A549 (cell line): ENCODE results near the gene ACTR8. TPM values are rescaled to one million over a fixed set of nuclear protein-coding genes. Genes with fewer than 3 reads are reported as not detected.
A peak's percentile ranks its signal among the peaks of the same experiment; 100 is the strongest.

Source experiments
- ATAC-seq, 2 experiments: fragments of 200-7000 bp in 1 of 2; fragments of >200 bp in 1 of 2; cut with Nextera tagmentation in 1 of 2; cut with Tn5 transposase in 1 of 2; 3 replicates each; pipeline versions ENCODE4 v1.8.0 to v1.9.1; 2018 to 2020; ENCODE audit warnings: mild to moderate bottlenecking in 1 of 2, moderate library complexity in 1 of 2
- CTCF ChIA-PET: fragments of 300-600 bp; sonication (Branson Sonifier 250); formaldehyde crosslinking; extraction: SDS; loops from one replicate; lab custom pipeline; 2021; ENCODE audit warnings: antibody characterized with exemption, inconsistent platforms; lab: Yijun Ruan, JAX
- POLR2A ChIA-PET: fragments of 350-600 bp; formaldehyde crosslinking; extraction: SDS; loops from one replicate; lab custom pipeline; 2021; ENCODE audit warnings: antibody characterized with exemption, inconsistent platforms; lab: Yijun Ruan, JAX
- DNase-seq, 2 experiments: peaks; one replicate each; pipeline versions ENCODE4 v3.0.0 to v3.0.0-alpha.2; 2011 to 2016; ENCODE audit warnings: low read depth in 1 of 2, low spot score in 1 of 2
- FAIRE-seq: peaks from 2 replicates; lab custom pipeline; 2011; peaks lifted over from hg19 to GRCh38; lab: Jason Lieb, UNC
- H3K27ac ChIP-seq, 2 experiments: fragments of >200 bp; sonication (Bioruptor Twin); formaldehyde crosslinking; 3 replicates each; pipeline ENCODE4 v1.5.1; 2016 to 2017
- H3K4me1 ChIP-seq: fragments of >200 bp; sonication (Bioruptor Twin); formaldehyde crosslinking; 3 replicates; pipeline ENCODE4 v1.6.1; 2016
- H3K4me2 ChIP-seq: fragments of >200 bp; sonication (Bioruptor Twin); formaldehyde crosslinking; 3 replicates; pipeline ENCODE4 v1.6.1; 2016
- H3K4me3 ChIP-seq: fragments of >200 bp; sonication (Bioruptor Twin); formaldehyde crosslinking; 3 replicates; pipeline ENCODE4 v1.5.1; 2016
- H3K9me3 ChIP-seq: fragments of >200 bp; sonication (Bioruptor Twin); formaldehyde crosslinking; 3 replicates; pipeline ENCODE4 v1.6.1; 2016
- BHLHE40 ChIP-seq: IDR thresholded peaks from 2 replicates; pipeline ENCODE4 v1.6.1; 2012; ENCODE audit warnings: low read depth, low read length, inconsistent platforms
- CBX8 ChIP-seq: fragments of 200-600 bp; sonication (generic); IDR thresholded peaks from 2 replicates; pipeline ENCODE4 v1.6.1; 2016
- CHD4 ChIP-seq: fragments of 200-600 bp; sonication (generic); IDR thresholded peaks from 2 replicates; pipeline ENCODE4 v1.6.1; 2016; ENCODE audit warnings: antibody characterized with exemption, mild to moderate bottlenecking, borderline replicate concordance
- EP300 ChIP-seq, 2 experiments: fragments of >200 bp; sonication (Bioruptor Twin); formaldehyde crosslinking; IDR thresholded peaks; 2 replicates in 1 of 2; 3 replicates in 1 of 2; pipeline ENCODE4 v1.6.1; 2016 to 2017
- ESRRA ChIP-seq: fragments of 150-350 bp; IDR thresholded peaks from 2 replicates; pipeline ENCODE4 v1.6.1; 2014; ENCODE audit warnings: mild to moderate bottlenecking, low read length, borderline replicate concordance
- FOXS1 ChIP-seq: fragments of 250-450 bp; sonication (Bioruptor Pico); IDR thresholded peaks from 2 replicates; pipeline ENCODE4 v1.5.0; 2020; ENCODE audit warnings: mild to moderate bottlenecking, moderate library complexity
- GATA3 ChIP-seq: IDR thresholded peaks from 2 replicates; pipeline ENCODE4 v1.6.1; 2012; ENCODE audit warnings: borderline replicate concordance
- MAFK ChIP-seq: fragments of 450-650 bp; IDR thresholded peaks from 2 replicates; pipeline ENCODE4 v1.6.1; 2014; ENCODE audit not compliant: partially characterized antibody
- MYC ChIP-seq: IDR thresholded peaks from 2 replicates; pipeline ENCODE4 v1.6.1; 2012; ENCODE audit warnings: mild to moderate bottlenecking, inconsistent platforms, low read length, improper control_type of control experiment, borderline replicate concordance
- NFE2L2 ChIP-seq: fragments of 150-350 bp; conservative IDR thresholded peaks from 2 replicates; pipeline ENCODE4 v1.6.1; 2014; ENCODE audit warnings: low read length
- NR3C1 ChIP-seq: fragments of >200 bp; sonication (Bioruptor Twin); formaldehyde crosslinking; IDR thresholded peaks from 3 replicates; pipeline ENCODE4 v1.6.1; 2017
- PBX3 ChIP-seq: IDR thresholded peaks from 2 replicates; pipeline ENCODE4 v1.6.1; 2012
- POLR2AphosphoS2 ChIP-seq: conservative IDR thresholded peaks from 2 replicates; pipeline ENCODE4 v1.6.1; 2012; ENCODE audit warnings: low read length, improper control_type of control experiment, inconsistent platforms
- RCOR1 ChIP-seq: fragments of 150-350 bp; IDR thresholded peaks from 2 replicates; pipeline ENCODE4 v1.6.1; 2014; ENCODE audit warnings: antibody characterized with exemption, low read length, low read depth
- RNF2 ChIP-seq: fragments of 200-600 bp; sonication (generic); IDR thresholded peaks from 2 replicates; pipeline ENCODE4 v1.6.1; 2016; ENCODE audit warnings: low read depth, mild to moderate bottlenecking, antibody characterized with exemption, moderate library complexity, borderline replicate concordance
- ZC3H11A ChIP-seq: fragments of 450-650 bp; IDR thresholded peaks from 2 replicates; pipeline ENCODE4 v1.6.1; 2014; ENCODE audit warnings: antibody characterized with exemption, mild to moderate bottlenecking
- ZFP36 ChIP-seq: fragments of 450-650 bp; IDR thresholded peaks from 2 replicates; pipeline ENCODE4 v1.6.1; 2014; ENCODE audit warnings: borderline replicate concordance; ENCODE audit not compliant: partially characterized antibody
- ZNF302 ChIP-seq: fragments of 250-450 bp; sonication (Bioruptor Pico); IDR thresholded peaks from 2 replicates; pipeline ENCODE4 v1.9.0; 2021; ENCODE audit warnings: inconsistent platforms, mild to moderate bottlenecking, moderate library complexity
- WGBS: methylation state at CpG from one replicate; pipeline ENCODE4 v1.1.6; 2017; ENCODE audit errors: missing lambda C conversion rate; 5-methylcytosine and 5-hydroxymethylcytosine counted together
- polyA plus RNA-seq, 4 experiments: library from polyadenylated mRNA; depleted of rRNA in 3 of 4; stranded (reverse); fragments of >200 nt; fragmentation: RNase III in 1 of 4; extraction: RNeasy Plus Mini Kit Qiagen cat#74134 plus additional on column Dnase treatment in 1 of 4; gene quantifications; 2 replicates in 3 of 4; 3 replicates in 1 of 4; pipeline ENCODE4 v1.2.3, GENCODE V29; 2011 to 2017
- TF ChIP-seq, protein P1 (sequence below): IDR thresholded peaks from 2 replicates; pipeline ENCODE4 v1.6.1; 2012; ENCODE audit warnings: low read depth, borderline replicate concordance
- TF ChIP-seq, protein P2 (sequence below): fragments of 200-600 bp; sonication (generic); IDR thresholded peaks from 2 replicates; pipeline ENCODE4 v1.6.1; 2016; ENCODE audit warnings: antibody characterized with exemption, mild to moderate bottlenecking, moderate library complexity
- TF ChIP-seq, protein P3 (sequence below): fragments of 250-450 bp; sonication (Bioruptor Pico); IDR thresholded peaks from 2 replicates; pipeline ENCODE4 v1.5.0; 2021; ENCODE audit warnings: mild to moderate bottlenecking, moderate library complexity, borderline replicate concordance
- TF ChIP-seq, protein P4 (sequence below): fragments of 450-650 bp; IDR thresholded peaks from 2 replicates; pipeline ENCODE4 v1.6.1; 2014; ENCODE audit warnings: antibody characterized with exemption

The ACTR8 gene
- polyA plus RNA-seq, 2 of the 4 experiments (the other 2 are of a cell fraction) = 12.8 to 19.4 TPM

DNA sequence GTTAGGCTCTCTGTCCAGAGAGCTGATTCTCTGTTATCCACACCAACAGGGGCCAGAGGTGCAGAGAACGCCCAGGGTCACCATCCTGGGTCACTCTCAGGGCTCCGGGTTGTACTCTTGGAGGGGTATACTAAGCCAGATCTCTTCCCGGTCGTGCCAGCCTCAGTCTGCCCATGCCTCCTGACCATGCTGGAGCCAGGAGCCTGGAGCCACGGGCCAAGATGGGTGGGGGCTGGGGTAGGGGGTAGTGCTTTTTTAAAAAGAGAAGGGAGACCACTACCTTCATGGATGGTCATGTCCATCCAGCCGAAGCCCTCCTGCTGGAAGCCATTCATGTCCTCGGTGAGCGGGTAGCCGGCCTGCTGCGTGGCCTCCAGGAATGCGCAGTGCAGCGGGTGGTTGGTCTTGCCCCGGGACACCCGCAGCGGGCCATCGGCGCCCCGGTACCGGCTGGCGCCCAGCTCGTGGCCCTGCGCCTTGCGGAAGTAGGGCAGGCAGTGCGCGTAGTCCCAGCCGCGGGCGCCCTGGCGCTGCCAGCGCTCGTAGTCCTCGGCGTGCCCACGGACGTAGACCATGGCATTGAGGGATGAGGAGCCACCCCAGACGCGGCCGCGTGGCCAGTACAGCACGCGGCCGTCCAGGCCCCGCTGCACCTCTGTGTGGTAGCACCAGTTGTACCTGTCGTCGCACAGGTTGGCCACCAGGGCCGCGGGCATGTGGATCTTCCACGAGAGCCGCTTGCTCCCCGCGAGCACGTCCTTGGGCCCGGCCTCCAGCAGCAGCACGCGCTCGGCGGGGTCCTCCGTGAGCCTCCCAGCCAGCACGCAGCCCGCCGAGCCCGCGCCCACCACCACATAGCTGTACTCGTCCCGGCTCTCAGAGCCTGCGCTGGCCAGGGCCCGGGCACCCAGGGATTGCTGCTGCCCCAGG, 58.7 kb downstream of the ACTR8 start:
- FAIRE-seq (no peak), ATAC-seq (peak; percentile 44 to 45; a peak in 2 of 6 replicates)
- WGBS = 95% methylated on average over 20 of the region's 67 CpGs

GRCh38 chr3:53822331-53822741, 59.6 kb downstream of the ACTR8 start:
- 78% methylated on average over 4 of the region's 14 CpGs for WGBS
- ChIA-PET CTCF (interaction anchor here (1.1 kb wide), 1 partner anchor 15 kb away, joined by 3 read pairs; no protein-coding TSS in a partner anchor), POLR2A (no interaction called here)
- Histone ChIP-seq H3K4me1 (no peaks in the 10 kb centered on the region), H3K27ac (no peak overlapping the region), H3K4me2 (no peak overlapping the region), H3K4me3 (no peak overlapping the region), H3K9me3 (no peaks in the 10 kb centered on the region)
- TF ChIP-seq CBX8 = no peak
- TF ChIP-seq RNF2 = no peak
- TF ChIP-seq MAFK = no peak
- no peak for TF ChIP-seq RCOR1
- no peak for TF ChIP-seq MYC
- no peak for TF ChIP-seq NR3C1
- TF ChIP-seq EP300 (IDR thresholded peaks at IDR 0.05) = no peak
- TF ChIP-seq FOXS1 (CRISPR knock-in tag) = no peak
- TF ChIP-seq ZFP36 = no peak
- TF ChIP-seq ZC3H11A = no peak
- TF ChIP-seq, protein P1, sequence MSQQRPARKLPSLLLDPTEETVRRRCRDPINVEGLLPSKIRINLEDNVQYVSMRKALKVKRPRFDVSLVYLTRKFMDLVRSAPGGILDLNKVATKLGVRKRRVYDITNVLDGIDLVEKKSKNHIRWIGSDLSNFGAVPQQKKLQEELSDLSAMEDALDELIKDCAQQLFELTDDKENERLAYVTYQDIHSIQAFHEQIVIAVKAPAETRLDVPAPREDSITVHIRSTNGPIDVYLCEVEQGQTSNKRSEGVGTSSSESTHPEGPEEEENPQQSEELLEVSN = no peak
- no peak for TF ChIP-seq ZNF302 (CRISPR knock-in tag)
- TF ChIP-seq, protein P2, sequence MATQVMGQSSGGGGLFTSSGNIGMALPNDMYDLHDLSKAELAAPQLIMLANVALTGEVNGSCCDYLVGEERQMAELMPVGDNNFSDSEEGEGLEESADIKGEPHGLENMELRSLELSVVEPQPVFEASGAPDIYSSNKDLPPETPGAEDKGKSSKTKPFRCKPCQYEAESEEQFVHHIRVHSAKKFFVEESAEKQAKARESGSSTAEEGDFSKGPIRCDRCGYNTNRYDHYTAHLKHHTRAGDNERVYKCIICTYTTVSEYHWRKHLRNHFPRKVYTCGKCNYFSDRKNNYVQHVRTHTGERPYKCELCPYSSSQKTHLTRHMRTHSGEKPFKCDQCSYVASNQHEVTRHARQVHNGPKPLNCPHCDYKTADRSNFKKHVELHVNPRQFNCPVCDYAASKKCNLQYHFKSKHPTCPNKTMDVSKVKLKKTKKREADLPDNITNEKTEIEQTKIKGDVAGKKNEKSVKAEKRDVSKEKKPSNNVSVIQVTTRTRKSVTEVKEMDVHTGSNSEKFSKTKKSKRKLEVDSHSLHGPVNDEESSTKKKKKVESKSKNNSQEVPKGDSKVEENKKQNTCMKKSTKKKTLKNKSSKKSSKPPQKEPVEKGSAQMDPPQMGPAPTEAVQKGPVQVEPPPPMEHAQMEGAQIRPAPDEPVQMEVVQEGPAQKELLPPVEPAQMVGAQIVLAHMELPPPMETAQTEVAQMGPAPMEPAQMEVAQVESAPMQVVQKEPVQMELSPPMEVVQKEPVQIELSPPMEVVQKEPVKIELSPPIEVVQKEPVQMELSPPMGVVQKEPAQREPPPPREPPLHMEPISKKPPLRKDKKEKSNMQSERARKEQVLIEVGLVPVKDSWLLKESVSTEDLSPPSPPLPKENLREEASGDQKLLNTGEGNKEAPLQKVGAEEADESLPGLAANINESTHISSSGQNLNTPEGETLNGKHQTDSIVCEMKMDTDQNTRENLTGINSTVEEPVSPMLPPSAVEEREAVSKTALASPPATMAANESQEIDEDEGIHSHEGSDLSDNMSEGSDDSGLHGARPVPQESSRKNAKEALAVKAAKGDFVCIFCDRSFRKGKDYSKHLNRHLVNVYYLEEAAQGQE = no peak
- no peak for TF ChIP-seq BHLHE40
- no peak for TF ChIP-seq CHD4
- TF ChIP-seq, protein P3, sequence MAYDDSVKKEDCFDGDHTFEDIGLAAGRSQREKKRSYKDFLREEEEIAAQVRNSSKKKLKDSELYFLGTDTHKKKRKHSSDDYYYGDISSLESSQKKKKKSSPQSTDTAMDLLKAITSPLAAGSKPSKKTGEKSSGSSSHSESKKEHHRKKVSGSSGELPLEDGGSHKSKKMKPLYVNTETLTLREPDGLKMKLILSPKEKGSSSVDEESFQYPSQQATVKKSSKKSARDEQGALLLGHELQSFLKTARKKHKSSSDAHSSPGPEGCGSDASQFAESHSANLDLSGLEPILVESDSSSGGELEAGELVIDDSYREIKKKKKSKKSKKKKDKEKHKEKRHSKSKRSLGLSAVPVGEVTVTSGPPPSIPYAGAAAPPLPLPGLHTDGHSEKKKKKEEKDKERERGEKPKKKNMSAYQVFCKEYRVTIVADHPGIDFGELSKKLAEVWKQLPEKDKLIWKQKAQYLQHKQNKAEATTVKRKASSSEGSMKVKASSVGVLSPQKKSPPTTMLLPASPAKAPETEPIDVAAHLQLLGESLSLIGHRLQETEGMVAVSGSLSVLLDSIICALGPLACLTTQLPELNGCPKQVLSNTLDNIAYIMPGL (CRISPR knock-in tag) = no peak
- no peak for TF ChIP-seq ESRRA
- TF ChIP-seq PBX3 = no peak
- FAIRE-seq = no peak
- no peak for DNase-seq
- ATAC-seq = no peak

More for the DNA sequence above, 58.7 kb downstream of the ACTR8 start:
- TF ChIP-seq GATA3 (no peak), POLR2AphosphoS2 (no peak), NFE2L2 (no peak)
- TF ChIP-seq, protein P4, sequence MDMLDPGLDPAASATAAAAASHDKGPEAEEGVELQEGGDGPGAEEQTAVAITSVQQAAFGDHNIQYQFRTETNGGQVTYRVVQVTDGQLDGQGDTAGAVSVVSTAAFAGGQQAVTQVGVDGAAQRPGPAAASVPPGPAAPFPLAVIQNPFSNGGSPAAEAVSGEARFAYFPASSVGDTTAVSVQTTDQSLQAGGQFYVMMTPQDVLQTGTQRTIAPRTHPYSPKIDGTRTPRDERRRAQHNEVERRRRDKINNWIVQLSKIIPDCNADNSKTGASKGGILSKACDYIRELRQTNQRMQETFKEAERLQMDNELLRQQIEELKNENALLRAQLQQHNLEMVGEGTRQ = no peak
- no peak overlapping the region for H3K4me2 ChIP-seq
- no peak for DNase-seq
- H3K9me3 ChIP-seq = no peaks in the 10 kb centered on the region
- CTCF ChIA-PET = no interaction called here
- H3K27ac ChIP-seq = no peak overlapping the region
- no peak overlapping the region for H3K4me3 ChIP-seq
- POLR2A ChIA-PET = no interaction called here
- no peaks in the 10 kb centered on the region for H3K4me1 ChIP-seq
